GM18520 (cell line): ENCODE results near the gene KIF19.

ENCODE experiments used
- ATAC-seq: cut with Tn5 transposase; IDR thresholded peaks from one replicate; pipeline ENCODE4 v1.9.1; 2021; ENCODE audit not compliant: unreplicated experiment

KIF19 gene

GRCh38 chr17:74337834-74338500 lies 11.9 kb downstream of the KIF19 start:
- no peak for ATAC-seq

- ATAC-seq, result no peak
These were observed 13.6 kb downstream of the KIF19 start for GRCh38 chr17:74339537-74340195.

- ATAC-seq, result no peak
These were observed 14.5 kb downstream of the KIF19 start for GRCh38 chr17:74340470-74341023.

- ATAC-seq, result no peak
These were observed 16.2 kb downstream of the KIF19 start for GRCh38 chr17:74342224-74342623.

GRCh38 chr17:74343121-74343520 lies 17.1 kb downstream of the KIF19 start:
- ATAC-seq, result no peak

- ATAC-seq, result no peak
These were observed 17.7 kb downstream of the KIF19 start for GRCh38 chr17:74343526-74344284.

- ATAC-seq, result no peak
These were observed 18.6 kb downstream of the KIF19 start for GRCh38 chr17:74344658-74345057.

- no peak for ATAC-seq
These were observed 19.6 kb downstream of the KIF19 start for GRCh38 chr17:74345433-74346241.

GRCh38 chr17:74347646-74348045 lies 21.6 kb downstream of the KIF19 start:
- no peak for ATAC-seq

- no peak for ATAC-seq
These were observed 23.1 kb downstream of the KIF19 start for GRCh38 chr17:74349120-74349519.

- no peak for ATAC-seq
These were observed 24.5 kb downstream of the KIF19 start for GRCh38 chr17:74350486-74350885.

- no peak for ATAC-seq
These were observed 25.7 kb downstream of the KIF19 start for GRCh38 chr17:74351552-74352210.

GRCh38 chr17:74353446-74354060 lies 27.5 kb downstream of the KIF19 start:
- no peak for ATAC-seq

- ATAC-seq, result no peak
These were observed 28.1 kb downstream of the KIF19 start for GRCh38 chr17:74354123-74354522.

- ATAC-seq, result no peak
These were observed 28.5 kb downstream of the KIF19 start for GRCh38 chr17:74354561-74354960.

GRCh38 chr17:74355065-74355464 lies 29.0 kb downstream of the KIF19 start:
- no peak for ATAC-seq

- no peak for ATAC-seq
These were observed 30.8 kb downstream of the KIF19 start for GRCh38 chr17:74356646-74357465.

- ATAC-seq, result no peak
These were observed 31.4 kb downstream of the KIF19 start for GRCh38 chr17:74357466-74357809.

- ATAC-seq, result no peak
These were observed 32.7 kb downstream of the KIF19 start for GRCh38 chr17:74358697-74359096.
